ENCODE data around the gene TAS1R1.

The TAS1R1 gene

DNA sequence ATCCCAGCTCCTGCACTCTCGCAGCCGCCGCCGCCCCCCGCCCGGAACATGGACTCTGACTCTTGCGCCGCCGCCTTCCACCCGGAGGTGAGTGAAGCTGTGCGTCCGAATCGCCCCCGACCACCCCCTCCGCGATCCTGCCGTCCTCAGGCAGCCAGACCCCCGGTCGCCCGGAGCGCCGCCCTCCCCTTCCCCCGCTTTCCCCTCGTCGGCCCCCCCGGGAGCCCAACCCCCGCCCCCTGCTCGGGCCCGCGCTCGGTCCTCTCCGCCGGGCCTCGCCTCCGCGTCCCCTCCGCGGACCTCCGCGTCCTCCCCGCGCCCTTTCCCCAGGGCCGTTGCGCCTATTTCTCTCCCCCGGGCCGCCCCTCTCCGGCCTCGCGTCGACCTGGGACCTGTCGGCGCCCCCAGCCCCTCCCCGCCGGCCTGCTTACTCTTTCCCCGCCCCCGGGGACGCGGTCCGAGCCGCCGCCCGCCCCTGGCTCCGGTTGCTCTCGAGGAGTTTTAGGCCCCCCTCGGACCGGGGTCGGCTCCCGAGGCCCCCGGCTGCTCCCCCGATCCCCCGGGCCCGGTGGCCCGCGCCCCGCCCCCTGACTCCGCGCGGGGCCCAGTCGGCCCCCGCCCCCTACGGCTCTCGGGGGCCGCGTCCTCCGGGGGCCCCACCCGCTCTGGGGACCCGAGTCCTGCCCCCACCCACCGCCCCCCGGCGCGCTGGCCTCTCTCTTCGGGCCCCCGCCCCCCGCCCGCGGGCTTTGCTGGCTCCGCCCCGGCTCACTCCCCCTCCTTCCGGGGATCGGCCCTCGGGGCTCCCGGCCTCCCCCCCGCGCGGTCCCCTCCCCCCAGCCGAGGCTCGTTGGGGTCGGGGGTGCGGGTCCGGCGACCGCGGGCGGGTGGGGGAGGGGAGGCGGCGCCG is 59.2 kb downstream of the TAS1R1 start:
- no peak for DNase-seq

DNA sequence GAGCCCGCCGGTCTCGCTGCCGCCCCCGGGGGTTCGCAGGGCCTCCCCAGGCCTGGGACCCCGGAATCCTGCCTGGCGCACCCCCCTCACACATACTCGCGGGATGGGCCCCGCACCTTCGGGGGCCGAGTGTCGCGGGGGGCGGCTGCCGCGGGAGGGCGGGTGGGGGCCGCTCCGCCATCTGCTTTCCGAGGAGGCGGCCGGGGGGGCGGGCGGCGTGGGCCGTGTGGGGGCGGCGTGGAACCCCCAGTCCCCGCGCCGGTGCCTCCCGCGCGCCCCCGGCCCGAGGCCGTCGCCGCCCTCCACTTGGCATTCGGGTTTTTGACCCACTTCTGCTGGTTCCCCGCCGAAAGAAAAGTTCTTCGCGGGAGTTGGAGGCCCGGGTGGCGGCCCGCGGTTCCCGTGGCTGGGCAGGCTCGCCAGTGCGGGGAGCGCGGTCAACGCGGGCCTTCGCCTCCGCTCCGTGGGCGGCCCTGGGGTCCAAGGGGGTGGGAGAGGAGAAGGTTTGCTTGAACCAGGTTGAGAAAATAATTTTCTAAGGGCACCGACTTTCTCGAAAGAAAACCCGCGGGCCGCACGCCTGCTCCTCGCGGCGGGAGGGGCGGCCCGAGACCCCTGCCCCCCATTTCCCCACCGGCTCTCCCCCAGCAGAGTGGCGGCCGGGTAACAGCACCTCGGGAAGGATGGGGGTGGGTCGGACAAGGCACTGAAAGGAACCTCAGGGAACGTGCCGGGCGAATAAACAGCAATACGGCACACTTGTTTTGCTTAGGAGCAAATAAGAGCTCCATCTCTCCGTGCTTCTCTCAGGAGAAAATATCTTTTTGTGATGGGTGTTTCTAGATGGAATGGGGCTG is 60.0 kb downstream of the TAS1R1 start:
- DNase-seq = no peak

DNA sequence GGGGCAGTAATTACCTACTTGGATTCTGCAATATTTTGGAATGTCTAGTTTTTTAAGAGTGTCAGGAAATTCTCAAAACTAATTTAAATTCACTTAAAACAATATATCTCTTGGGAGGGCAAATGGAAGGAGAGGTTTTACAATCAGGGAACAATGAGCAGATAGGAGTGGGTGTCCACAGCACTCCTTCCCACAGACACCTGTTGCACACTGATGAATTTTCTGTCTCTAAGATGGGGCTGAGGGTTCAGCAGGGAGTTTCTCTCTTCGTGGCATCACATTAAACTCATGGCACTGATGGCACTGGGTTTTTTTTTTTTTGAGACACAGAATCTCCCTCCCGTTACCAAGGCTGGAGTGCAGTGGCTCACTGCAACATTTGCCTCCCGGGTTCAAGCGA is 63.9 kb downstream of the TAS1R1 start:
- no peak for DNase-seq

DNA sequence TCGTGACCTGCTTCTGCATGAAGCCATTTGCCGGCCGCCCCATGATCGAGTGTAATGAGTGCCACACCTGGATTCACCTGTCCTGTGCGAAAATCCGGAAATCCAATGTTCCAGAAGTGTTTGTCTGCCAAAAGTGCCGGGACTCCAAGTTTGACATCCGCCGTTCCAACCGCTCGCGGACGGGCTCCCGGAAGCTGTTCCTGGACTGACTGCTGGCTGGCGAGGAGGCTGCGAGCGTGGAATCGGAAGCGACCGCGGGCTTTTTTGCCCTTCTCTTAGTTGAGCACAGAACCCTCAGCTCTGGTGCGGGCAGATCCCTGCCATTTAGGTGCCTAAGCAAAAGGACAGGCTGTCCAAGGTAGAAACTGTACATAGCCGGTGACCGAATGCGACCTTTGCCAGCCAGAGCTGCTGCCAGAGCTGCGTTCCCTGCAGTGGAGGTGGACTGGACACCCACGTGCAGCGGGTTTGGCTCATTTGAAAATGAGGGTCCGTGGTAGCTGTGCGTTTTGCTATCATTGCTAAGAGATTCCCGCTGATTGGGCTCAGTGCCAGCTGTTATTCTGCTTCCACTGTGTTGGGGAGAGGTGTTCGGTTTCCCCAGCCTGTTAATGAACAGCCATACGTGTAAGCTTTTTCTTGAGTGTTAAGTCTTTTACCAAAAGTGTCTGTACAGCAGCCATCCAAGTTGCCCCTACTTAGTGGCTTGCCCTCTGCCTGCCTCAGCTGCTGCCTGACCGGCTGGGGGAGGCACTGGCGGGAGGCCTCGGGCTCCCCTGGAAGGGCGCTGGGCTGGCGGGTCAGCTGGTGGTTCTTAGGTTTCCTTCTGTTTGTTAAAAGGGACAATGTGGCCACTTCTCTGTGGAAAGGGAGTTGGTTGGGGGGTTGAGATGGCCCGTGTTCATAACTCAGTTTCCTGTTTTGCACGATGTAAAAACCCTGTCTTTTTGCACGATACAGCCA is 66.6 kb downstream of the TAS1R1 start:
- no peak for DNase-seq

DNA sequence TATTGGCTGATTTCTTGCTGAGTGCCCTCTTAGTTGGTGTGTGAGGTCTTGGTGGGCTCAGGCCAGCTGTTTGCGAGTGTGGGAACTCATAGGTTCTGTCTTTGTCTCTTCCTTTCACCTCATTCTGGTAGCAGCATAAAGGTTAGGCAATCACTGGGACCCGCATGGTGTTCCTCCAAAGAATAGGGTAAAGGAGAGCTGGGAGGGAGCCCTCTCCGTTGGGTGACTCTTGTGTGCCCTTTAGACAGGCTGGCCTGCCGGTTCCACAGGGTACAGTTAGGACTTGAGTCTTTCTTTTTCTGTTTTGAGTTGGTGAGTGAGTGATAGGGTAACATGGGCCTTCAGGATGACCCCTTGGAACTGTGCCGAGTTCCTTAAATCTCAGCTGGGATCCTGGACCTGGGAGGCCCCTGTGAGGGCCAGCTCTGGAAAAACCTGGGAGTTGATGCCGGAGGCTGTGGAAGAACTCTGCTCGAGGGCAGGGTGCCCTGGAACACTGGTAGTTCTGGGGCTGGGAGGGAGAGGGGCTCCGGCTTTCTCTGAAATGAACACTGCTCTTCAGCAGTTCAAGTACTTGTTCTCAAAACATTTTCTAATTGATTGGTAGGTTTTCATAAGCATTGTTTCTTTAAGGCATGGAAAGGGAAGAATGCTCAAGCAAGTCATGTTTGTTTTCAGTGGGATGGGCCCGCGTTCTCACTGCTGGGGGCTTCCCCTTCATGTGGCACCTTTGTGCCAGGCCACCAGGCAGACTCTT is 67.5 kb downstream of the TAS1R1 start:
- no peak for DNase-seq

DNA sequence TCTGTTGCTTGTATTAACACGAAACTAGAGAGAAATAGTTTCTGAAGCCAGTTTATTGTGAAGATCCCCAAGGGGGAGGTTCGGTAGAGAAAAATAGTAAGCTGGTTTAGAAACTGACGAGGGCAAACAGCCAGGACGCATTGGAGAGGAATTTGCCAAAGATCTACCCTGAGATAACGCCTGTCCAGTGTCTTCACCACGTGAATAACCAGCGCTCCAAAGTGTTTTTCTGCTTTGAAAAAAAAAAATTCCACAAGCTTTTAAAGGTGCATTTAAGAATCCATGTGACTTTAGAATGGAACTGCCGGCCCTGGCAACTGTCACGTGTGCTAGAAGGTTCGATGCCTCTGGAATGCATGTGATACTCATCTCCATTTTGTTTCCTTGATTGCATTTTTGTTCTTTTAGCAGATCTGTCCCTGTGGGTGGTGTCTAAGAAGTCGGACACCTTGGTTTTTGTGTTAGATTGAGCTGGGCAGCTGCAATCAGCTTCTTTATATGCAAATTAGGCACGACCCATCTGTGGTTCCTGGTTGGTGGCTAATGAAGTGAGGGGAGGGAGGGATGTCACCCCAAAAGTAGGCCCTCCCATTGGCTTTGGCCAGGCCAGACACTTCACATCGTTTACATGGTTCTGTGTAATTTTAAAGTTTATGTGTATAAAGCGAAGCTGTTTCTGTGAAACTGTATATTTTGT is 68.3 kb downstream of the TAS1R1 start:
- DNase-seq = no peak

DNA sequence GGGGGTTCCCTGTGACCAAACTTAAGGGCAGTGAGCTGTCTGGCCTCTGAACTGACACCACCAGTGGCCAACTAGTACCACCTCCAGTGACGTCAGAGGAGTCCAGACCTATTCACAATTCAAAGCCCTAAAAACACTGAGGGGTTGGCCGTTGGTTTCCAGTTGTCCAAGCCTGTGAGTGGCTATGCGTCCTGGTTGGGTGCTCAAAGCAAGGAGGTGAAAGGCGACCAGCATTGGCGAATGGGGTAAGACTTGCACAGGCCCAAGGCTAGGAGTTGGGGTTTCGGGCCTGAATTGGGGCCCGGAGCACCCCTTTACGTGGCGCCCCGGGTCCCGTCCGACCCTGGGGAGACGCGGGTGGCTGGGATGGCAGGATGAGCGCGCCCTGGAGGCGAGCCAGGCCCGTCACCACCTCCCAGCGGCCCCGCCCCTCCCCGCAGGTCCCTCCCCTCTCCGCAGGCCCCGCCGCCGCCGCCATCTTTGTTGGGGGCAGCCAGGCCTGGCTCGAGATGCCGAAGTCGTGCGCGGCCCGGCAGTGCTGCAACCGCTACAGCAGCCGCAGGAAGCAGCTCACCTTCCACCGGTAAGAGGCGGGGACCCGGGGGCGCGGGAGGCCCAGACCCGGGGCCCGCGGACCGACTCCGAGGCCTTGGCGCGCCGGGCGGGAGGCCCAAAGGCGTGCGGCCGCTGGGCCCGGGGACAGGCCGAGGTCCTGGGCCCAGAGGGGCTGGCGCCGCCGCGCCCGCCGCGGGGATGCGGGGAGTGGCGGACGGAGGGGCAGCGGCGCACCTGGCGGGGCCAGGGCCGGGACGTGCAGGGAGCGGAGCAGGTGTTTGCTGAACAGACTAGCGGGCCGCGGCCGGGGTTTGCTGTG is 69.8 kb downstream of the TAS1R1 start, which contains the start of gene THAP3:
Gene THAP3 (plus strand): TSS at position 159 of the 874 bp plus-strand sequence. CDS start 351 bp downstream, at position 510.
- peak; percentile 71 for DNase-seq

DNA sequence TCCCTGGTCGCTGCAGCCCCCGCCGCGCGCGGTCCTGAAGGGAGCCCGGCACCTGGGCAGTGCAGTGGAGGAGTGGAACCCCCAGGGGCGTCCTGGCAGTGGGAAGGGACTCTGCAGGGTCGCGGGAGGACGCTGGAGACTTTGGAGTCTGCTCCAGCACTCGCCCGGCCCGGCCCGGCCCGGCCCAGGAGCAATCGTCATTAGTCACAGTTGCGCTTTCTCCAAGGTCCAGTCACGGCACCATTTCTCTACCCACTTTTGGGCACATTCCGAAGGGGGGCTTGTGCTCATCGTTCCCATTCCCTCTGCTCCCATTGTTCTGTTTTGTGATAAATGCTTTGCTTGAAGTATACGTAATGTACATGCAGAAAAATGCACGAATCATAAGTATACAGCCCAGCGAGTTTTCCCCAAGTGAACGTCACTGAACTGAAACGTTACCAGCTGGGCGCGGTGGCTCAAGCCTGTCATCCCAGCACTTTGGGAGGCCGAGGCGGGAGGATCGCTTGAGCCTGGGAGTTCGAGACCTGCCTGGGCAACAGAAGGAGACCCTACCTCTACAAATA is 70.6 kb downstream of the TAS1R1 start:
- DNase-seq = peak; percentile 25

DNA sequence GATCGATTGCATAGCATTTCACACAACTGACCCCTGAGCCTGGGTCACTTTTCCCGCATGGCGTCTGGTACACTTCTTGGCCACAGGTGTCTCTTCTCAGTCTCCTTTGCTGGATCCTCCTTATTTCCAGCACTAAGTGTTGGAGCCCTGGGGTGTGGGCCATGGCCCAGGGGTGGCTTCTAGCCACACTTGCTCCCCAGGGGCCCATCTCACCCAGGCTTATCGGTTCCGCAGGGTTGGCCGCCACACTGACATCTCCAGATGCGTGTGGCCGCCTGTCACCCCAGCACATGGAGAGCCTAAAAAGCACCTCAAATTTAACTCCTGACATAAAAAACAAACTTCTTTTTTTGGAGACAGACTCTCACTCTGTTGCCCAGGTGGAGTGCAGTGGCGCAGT is 71.9 kb downstream of the TAS1R1 start:
- DNase-seq = no peak

DNA sequence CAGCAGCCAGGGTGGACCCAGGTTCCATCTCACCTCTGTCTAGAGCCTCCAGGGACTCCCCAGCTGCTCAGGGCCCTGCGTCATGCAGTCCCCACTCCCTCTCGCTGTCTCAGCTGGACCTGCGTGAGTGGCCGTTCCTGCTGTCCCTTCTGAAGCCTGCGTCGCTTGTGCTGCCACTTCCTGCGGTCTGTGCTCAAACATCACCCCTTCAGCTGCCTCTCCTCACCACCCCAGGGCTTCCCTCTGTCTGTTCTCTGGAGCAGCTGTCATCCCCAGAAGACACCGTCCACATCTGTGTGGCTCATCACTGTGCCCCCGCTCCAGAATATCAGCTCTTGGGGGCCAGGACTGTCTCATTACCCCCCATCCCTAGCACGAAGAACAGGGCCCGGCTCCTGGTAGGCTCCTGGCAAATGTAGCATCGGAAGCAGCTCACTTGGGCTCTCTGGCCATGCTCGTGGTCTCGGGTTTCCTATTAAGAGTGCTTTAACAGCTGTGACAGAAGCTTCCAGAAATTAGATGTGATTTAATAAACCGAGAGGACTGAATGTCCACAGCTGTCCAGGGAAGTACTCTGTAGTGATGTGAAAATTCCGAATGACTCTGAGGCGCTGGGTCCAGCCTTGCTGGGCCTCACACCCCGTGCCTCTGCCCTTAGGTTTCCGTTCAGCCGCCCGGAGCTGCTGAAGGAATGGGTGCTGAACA is 72.9 kb downstream of the TAS1R1 start:
- DNase-seq = no peak

DNA sequence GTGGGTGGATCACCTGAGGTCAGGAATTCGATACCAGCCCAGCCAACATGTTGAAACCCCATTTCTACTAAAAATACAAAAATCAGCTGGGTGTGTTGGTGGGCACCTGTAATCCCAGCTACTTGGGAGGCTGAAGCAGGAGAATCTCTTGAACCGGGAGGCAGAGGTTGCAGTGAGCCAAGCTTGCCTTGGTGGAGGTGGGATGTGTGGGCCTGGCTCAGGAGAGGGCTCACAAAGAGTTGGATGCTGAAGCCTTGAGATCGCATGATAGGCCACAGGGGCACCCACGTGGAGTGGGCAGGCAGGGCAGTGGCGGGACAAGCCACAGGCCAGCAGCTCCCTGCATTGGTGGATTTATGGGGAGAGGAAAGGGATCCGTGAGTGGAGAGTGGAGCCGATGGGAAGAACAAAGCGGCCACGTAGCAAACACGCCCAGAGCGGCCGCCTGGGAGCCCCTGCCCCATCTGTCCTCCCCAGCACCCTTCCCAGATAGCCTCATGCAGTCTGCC is 73.9 kb downstream of the TAS1R1 start:
- DNase-seq = no peak
